Airway epithelial cell (primary cell): ENCODE results near the gene SMARCC1. TPM values are rescaled to one million over a fixed set of nuclear protein-coding genes. Genes with fewer than 3 reads are reported as not detected.

Source experiments
- total RNA-seq: library from RNA; depleted of rRNA; stranded (reverse); fragments of >200 nt; gene quantifications from 2 replicates; pipeline ENCODE4 v1.2.3, GENCODE V29; 2015

The SMARCC1 gene
- total RNA-seq, result 38.0 and 52.8 TPM in 2 replicates

GRCh38 chr3:47781685-47782445 lies at the start of gene SMARCC1:
Gene SMARCC1 (minus strand): TSS chr3:47781893. CDS start chr3:47781797, 96 bp downstream.

GRCh38 chr3:47802734-47803479 lies 21.2 kb upstream of the SMARCC1 start, which contains the start of gene DHX30:
Gene DHX30 (plus strand): TSS chr3:47803138. CDS start chr3:47810684, 7,546 bp downstream.

GRCh38 chr3:47578691-47579632 lies 202.7 kb downstream of the SMARCC1 start, which contains the start of gene CSPG5:
Gene CSPG5 (minus strand): TSS chr3:47578865. CDS start chr3:47578693, 172 bp downstream.

Other genes starting within 250 kb of the SMARCC1 start
- gene CSPG5, start 203.0 kb downstream of the SMARCC1 start, total RNA-seq, result not detected in 2 replicates
- gene DHX30, start 21.2 kb upstream of the SMARCC1 start, total RNA-seq, result 69.4 and 75.0 TPM in 2 replicates
- 92.9 and 124 TPM in 2 replicates for gene MAP4, start 234.5 kb upstream of the SMARCC1 start, total RNA-seq